Testis (tissue), 3 donors: ENCODE measurements around the gene PLCB1. TPM values are rescaled to one million over a fixed set of nuclear protein-coding genes. Genes with fewer than 3 reads are reported as not detected.

ENCODE experiments used
- DNase-seq: peaks from one replicate; pipeline ENCODE4 v3.0.0-alpha.2; 2019
- H3K27ac ChIP-seq, 2 donors: fragments of 200-600 bp; sonication (generic); one replicate each; pipeline ENCODE4 v1.5.1; 2019
- H3K27me3 ChIP-seq: fragments of 200-600 bp; sonication (generic); one replicate; pipeline ENCODE4 v1.5.1; 2019
- H3K36me3 ChIP-seq: fragments of 200-600 bp; sonication (generic); one replicate; pipeline ENCODE4 v1.5.1; 2017; ENCODE audit warnings: low read depth; ENCODE audit errors: missing control alignments
- H3K4me1 ChIP-seq: fragments of 200-600 bp; sonication (generic); one replicate; pipeline ENCODE4 v1.5.1; 2019
- H3K4me3 ChIP-seq, 2 donors: fragments of 200-600 bp; sonication (generic); one replicate each; pipeline ENCODE4 v1.5.1; 2017 to 2019
- H3K9me3 ChIP-seq: fragments of 200-600 bp; sonication (generic); one replicate; pipeline ENCODE4 v1.5.1; 2017
- POLR2A ChIP-seq: fragments of 450-650 bp; IDR thresholded peaks from one replicate; pipeline ENCODE4 v1.6.1; 2017; ENCODE audit warnings: antibody characterized with exemption, mild to moderate bottlenecking, moderate library complexity
- WGBS, 2 donors: methylation state at CpG; one replicate each; pipeline ENCODE4 v1.1.5; 2018; 5-methylcytosine and 5-hydroxymethylcytosine counted together
- intact Hi-C: fragments of 100-400 bp; cut with DNase I; formaldehyde crosslinking; loops from one replicate; pipeline ENCODE4 v1.15.1; 2023; ENCODE audit warnings: low total_unique reads
- polyA plus RNA-seq: library from polyadenylated mRNA; stranded (reverse); fragments of 350-450 nt; fragmentation: Illumina TruSeq; extraction: RNeasy Lipid Tissue Mini Kit (QIAGEN cat#74804); gene quantifications from one replicate; pipeline ENCODE4 v1.2.3, GENCODE V29; 2014; ENCODE audit warnings: low read depth, low replicate concordance; ENCODE audit not compliant: insufficient read depth
- total RNA-seq, 2 donors: library from RNA; depleted of rRNA; stranded (reverse); fragments of >200 nt; gene quantifications; one replicate each; pipeline ENCODE4 v1.2.3, GENCODE V29; 2016
- TF ChIP-seq, protein P1 (sequence below), 3 experiments: fragments of 450-650 bp in 2 of 3; fragments of 200-600 bp in 1 of 3; sonication (generic) in 1 of 3; IDR thresholded peaks; one replicate each; pipeline ENCODE4 v1.5.1; 2016 to 2019; ENCODE audit warnings: antibody characterized with exemption in 3 of 3, mild to moderate bottlenecking in 2 of 3, moderate library complexity in 1 of 3

Gene PLCB1
- total and polyA plus RNA-seq, 3 donors from 2014 or later = 3.1 to 9.8 (median 8.2) TPM

DNA sequence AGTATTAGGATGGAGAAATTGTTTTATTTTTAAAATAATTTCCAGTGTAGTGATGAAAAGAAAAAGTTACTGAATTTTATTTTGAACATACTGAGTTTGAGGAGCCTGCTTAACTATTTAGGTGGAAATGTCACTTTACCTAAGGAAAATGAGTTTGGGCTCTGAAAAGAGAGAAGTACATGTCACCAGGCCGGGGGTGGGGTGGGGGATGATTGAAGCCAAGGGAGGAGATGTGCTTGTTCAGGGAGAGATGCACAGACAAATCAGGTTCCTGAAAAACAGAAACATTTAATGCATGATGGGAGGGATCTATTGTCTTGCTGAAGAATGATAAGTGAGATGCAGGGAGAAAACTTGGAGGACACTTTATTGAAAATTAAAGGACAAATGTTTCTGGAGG is 71.3 kb downstream of the PLCB1 start:
- TF ChIP-seq, protein P1, sequence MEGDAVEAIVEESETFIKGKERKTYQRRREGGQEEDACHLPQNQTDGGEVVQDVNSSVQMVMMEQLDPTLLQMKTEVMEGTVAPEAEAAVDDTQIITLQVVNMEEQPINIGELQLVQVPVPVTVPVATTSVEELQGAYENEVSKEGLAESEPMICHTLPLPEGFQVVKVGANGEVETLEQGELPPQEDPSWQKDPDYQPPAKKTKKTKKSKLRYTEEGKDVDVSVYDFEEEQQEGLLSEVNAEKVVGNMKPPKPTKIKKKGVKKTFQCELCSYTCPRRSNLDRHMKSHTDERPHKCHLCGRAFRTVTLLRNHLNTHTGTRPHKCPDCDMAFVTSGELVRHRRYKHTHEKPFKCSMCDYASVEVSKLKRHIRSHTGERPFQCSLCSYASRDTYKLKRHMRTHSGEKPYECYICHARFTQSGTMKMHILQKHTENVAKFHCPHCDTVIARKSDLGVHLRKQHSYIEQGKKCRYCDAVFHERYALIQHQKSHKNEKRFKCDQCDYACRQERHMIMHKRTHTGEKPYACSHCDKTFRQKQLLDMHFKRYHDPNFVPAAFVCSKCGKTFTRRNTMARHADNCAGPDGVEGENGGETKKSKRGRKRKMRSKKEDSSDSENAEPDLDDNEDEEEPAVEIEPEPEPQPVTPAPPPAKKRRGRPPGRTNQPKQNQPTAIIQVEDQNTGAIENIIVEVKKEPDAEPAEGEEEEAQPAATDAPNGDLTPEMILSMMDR (IDR thresholded peaks at IDR 0.05) = no peak
- TF ChIP-seq POLR2A = no peak
- no peak for DNase-seq
- Histone ChIP-seq H3K4me3 (no peak overlapping the region), H3K36me3 (no peaks in the 10 kb centered on the region), H3K4me1 (no peaks in the 10 kb centered on the region), H3K27ac (no peak overlapping the region), H3K9me3 (no peaks in the 10 kb centered on the region), H3K27me3 (no peaks in the 10 kb centered on the region)
- intact Hi-C loops = no loop called here
- WGBS, 2 donors = 93 to 100% methylated on average over 1 of the region's 1 CpG

DNA sequence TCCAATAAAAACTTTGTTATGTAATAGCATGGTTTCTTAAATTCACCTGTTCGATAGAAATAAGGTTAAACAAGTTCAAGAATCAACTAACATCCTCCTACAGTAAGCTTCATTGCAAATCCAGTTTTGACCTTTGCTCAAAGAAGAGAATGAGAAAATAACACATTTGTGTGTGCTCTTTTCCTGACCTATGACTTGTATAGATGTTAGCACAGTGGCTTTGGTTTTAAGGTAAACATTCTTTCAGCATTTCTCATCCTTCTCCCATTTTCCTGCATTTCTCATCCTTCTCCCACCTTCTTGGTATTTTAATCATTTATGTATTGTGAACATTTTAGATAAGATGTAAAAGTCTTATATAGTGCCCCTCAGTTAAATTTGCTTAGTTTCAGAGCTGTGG is 73.9 kb downstream of the PLCB1 start:
- Histone ChIP-seq H3K4me3 (no peak overlapping the region), H3K27me3 (no peaks in the 10 kb centered on the region), H3K36me3 (no peaks in the 10 kb centered on the region), H3K4me1 (no peaks in the 10 kb centered on the region), H3K27ac (no peak overlapping the region), H3K9me3 (no peaks in the 10 kb centered on the region)
- TF ChIP-seq, protein P1 (IDR thresholded peaks at IDR 0.05) = no peak
- TF ChIP-seq POLR2A = no peak
- intact Hi-C loops = no loop called here
- WGBS, 2 donors = 100% methylated on average over 1 of the region's 1 CpG
- DNase-seq = no peak

DNA sequence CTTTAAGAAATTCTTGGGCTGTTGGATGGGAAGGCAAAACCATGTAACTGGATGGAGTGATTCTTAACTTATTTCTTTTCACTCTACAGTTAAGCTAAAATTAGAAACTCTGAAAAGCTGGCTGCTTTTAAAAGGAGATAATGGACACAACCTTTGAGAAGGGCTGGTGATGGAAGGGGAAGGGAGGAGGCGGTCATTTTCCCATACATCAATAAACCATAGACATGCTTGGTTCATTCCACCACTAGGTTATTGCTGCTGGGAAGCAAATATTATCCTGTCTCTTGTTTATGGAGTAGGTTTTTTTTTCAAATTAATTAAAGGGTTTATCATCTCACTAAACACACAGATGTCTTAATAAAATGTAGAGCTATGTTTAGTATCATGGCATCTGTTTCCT is 76.2 kb downstream of the PLCB1 start:
- WGBS, 2 donors = 90 to 94% methylated on average over 1 of the region's 1 CpG
- no peaks in the 10 kb centered on the region for H3K27me3 ChIP-seq
- intact Hi-C loops = no loop called here
- no peak overlapping the region for H3K4me3 ChIP-seq
- DNase-seq = no peak
- TF ChIP-seq, protein P1 (IDR thresholded peaks at IDR 0.05) = no peak
- TF ChIP-seq POLR2A = no peak
- H3K27ac ChIP-seq = no peak overlapping the region
- H3K9me3 ChIP-seq = no peaks in the 10 kb centered on the region
- no peaks in the 10 kb centered on the region for H3K4me1 ChIP-seq
- no peaks in the 10 kb centered on the region for H3K36me3 ChIP-seq

DNA sequence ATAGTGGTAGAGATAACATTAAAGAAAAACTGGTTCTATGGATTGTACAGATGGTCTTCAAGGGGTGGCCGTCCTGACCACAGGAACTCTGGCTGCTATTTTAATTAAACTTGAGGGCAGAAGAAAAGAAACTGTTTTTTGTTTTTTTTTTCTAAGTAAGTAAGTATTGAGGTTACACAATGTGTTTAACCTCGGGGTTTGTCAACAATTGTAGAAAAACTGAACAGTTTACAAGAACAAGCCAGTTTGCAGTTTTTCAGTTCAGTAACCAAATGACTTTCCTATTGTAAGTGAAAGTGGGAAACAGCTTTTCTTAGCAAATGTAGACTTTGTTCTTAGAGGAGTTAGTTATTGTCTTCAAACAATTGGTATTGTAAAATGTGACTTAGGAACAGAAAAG is 77.0 kb downstream of the PLCB1 start:
- H3K4me3 ChIP-seq = no peak overlapping the region
- TF ChIP-seq, protein P1 (IDR thresholded peaks at IDR 0.05) = no peak
- no peak for TF ChIP-seq POLR2A
- H3K27ac ChIP-seq = no peak overlapping the region
- H3K9me3 ChIP-seq = no peaks in the 10 kb centered on the region
- no peaks in the 10 kb centered on the region for H3K27me3 ChIP-seq
- no peaks in the 10 kb centered on the region for H3K36me3 ChIP-seq
- WGBS, 2 donors = 38 to 42% methylated on average over 2 of the region's 2 CpGs
- no peaks in the 10 kb centered on the region for H3K4me1 ChIP-seq
- intact Hi-C loops = no loop called here
- no peak for DNase-seq

DNA sequence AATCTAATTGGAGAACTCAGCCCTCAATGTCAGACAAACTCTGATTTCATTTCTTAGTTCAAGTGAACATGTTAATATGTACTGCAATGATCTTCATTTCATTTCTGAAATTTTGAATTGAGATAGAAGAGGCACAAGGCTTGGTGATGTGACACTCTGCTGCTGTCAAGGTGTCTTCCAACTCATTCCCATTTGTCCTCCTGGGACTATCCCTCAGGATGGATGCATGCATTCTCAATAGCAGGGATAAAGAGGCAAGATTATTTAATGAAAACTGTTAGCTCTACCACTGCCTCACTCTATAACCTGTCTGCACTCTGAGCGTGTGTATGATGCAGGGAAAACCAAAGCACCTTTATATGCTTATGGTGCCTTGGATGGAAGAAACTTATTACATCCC is 78.7 kb downstream of the PLCB1 start:
- no peaks in the 10 kb centered on the region for H3K27me3 ChIP-seq
- no peak for DNase-seq
- TF ChIP-seq, protein P1 (IDR thresholded peaks at IDR 0.05) = no peak
- no peak for TF ChIP-seq POLR2A
- no peaks in the 10 kb centered on the region for H3K36me3 ChIP-seq
- H3K27ac ChIP-seq = no peak overlapping the region
- no peaks in the 10 kb centered on the region for H3K4me1 ChIP-seq
- H3K4me3 ChIP-seq = no peak overlapping the region
- WGBS, 2 donors = 96 to 97% methylated on average over 1 of the region's 1 CpG
- intact Hi-C loops = no loop called here
- H3K9me3 ChIP-seq = no peaks in the 10 kb centered on the region
